Activated CD8-positive, alpha-beta memory T cell treated with anti-CD3 and anti-CD28 coated beads, Interleukin-2, amount 50 U/mL, for 4 hours (primary cell): ENCODE data around the gene BCAT1.
"Not testable (repeated sequence)": the region's sequence is repeated elsewhere in the genome, so short reads cannot be mapped to it uniquely, and the experiment has no call there.

Source experiments
- DNase-seq: peaks from one replicate; pipeline ENCODE4 v3.0.0-alpha.2; 2020

Gene BCAT1

GRCh38 chr12:24896171-24896570 lies 52.7 kb downstream of the BCAT1 start:
- no peak for DNase-seq

DNA sequence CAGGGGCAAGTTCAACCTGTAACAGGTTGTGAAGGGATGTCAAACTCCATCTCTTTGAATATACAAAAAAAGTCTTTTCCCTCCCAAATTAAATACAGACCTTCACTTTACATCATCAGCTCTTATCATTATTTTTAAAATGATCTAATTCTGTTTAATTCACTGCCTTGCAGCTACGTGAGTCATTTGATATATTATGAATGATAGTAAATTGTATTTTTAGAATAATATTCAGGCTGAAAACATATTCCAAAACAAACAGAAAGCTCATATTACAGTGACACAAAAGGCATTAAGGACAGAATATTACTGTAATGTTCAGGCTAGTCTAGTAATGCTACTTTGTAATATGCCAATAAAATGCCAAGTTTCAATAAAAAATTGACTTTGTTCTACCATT lies 53.3 kb downstream of the BCAT1 start:
- no peak for DNase-seq

- no peak for DNase-seq
Observed at GRCh38 chr12:24894879-24895278, 54.0 kb downstream of the BCAT1 start.

GRCh38 chr12:24890048-24890803 lies 58.7 kb downstream of the BCAT1 start:
- DNase-seq = no peak

DNA sequence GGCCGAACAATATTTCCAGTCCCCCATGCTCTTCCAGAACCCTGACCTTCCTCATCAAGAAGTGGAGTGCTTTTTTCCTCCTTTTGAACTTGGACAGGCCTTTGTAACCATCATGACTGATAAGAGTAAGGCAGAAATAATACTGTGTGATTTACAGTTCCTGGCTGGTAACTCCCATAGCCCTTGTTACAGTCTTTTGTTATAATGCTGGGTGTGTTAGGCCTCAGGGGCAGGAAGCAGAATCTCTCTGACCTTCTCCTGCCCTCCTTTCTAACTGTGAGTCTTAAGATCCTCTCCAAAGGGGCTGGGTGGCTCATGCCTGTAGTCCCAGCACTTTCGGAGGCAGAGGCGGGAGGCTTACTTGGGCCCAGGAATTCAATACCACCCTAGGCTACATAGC lies 59.5 kb downstream of the BCAT1 start:
- DNase-seq = no peak

- DNase-seq = no peak
Observed at GRCh38 chr12:24888813-24889212, 60.1 kb downstream of the BCAT1 start.

- no peak for DNase-seq
Observed at GRCh38 chr12:24884911-24885310, 64.0 kb downstream of the BCAT1 start.

GRCh38 chr12:24881724-24882371 lies 67.1 kb downstream of the BCAT1 start:
- DNase-seq = no peak

- no peak for DNase-seq
Observed at GRCh38 chr12:24881227-24881626, 67.7 kb downstream of the BCAT1 start.

- DNase-seq = no peak
Observed at GRCh38 chr12:24880732-24881131, 68.2 kb downstream of the BCAT1 start.

GRCh38 chr12:24879644-24880043 lies 69.3 kb downstream of the BCAT1 start:
- DNase-seq = no peak

DNA sequence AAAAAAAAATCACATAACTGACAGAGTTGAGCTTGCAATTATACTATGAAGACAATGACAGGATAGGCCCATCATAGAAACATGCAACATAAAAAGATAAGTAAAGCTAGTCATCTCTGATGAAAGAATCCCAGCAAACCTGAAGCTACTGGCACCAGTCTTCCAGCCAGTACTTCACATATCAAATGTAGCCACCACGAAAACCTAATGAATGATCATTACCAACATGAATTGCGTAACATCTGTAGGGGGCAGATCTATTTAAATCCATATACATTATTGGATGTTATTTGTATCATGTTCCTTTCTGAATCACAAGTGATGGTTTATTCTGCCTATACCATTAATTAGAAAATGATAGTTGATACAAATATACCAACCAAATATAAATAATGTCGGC lies 73.9 kb downstream of the BCAT1 start:
- no peak for DNase-seq

DNA sequence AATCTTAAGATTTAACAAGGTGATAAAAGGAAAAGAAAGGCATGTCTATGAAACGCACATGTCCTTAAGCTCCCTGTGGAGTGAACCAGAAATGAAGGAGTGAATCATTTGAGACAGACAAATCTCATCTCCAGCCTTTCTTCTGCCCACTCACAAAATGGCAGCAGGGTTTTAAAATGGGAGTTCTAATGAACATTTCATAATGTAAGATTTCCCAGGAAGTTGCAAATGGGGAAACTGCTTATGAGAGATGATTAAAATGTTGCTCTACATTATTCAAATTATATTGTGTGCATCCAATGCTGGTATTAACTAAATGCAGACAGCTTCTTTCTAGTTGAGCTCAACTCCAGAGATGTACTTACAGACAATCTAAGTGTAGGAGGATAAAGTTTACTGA lies 76.7 kb downstream of the BCAT1 start:
- no peak for DNase-seq

DNA sequence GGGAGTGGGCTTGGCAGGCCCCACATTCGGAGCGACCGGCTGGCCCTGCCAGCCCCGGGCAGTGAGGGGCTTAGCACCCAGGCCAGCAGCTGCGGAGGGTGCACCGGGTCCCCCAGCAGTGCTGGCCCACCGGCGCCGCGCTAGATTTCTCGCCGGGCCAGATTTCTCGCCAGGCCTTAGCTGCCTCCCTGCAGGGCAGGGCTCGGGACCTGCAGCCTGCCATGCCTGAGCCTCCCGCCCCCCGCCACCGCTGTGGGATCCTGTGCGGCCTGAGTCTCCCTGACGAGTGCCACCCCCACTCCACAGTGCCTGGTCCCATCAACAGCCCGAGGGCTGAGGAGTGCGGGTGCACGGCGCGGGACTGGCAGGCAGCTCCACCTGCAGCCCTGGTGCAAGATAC lies 82.8 kb downstream of the BCAT1 start:
- DNase-seq = not testable (repeated sequence)

GRCh38 chr12:24864796-24865125 lies 84.1 kb downstream of the BCAT1 start:
- no peak for DNase-seq

DNA sequence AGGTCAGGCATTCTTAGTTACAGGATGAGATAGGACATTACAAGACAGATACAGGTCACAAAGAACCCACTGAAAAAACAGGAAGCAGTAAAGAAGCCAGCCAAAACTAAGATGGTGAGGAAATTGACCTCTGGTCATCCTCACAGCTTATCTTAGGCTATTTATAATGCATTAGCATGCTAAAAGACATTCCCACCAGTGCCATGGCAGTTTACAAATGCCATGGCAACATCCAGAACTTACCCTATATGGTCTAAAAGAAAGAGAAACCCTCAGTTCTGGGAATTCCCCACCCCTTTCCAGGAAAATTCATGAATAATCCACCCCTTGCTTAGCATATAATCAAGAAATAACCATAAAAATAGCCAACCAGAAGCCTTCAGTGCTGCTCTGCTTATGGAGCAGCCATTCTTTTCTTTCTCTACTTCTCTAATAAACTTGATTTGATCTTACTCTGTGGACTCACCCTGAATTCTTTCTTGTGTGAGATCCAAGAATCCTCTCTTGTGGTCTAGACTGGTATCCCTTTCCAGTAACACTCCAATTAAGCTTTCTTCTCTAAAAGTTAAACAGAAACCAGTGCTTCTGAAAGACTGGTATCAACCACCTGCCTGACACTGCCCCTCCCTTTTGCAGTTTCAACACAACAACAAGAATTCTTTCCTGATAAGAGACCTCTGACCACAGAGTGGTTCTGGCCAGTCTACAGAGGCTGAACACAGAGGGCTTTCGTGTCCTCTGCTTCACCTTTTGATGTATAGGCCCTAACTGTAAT lies 86.9 kb downstream of the BCAT1 start:
- no peak for DNase-seq

GRCh38 chr12:24860546-24860945 lies 88.4 kb downstream of the BCAT1 start:
- no peak for DNase-seq

DNA sequence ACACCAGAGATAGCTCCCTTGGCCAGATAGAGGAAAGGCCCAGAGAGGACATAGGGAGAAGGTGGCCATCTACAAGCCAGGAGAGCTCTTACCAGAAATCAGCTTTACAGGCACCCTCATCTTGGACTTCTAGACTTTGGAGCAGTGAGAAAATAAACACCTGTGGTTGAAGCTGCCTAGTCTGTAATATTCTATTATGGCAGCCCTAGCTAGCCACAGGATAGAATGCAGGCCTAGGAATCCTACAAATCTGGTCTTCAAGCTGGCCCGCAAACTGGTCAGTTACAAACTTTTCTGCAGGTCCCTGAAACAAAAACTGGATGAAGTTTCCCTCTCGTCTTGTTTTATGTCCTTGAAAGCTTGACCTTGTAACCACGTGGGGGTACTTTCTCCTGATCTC lies 92.4 kb downstream of the BCAT1 start:
- no peak for DNase-seq

DNA sequence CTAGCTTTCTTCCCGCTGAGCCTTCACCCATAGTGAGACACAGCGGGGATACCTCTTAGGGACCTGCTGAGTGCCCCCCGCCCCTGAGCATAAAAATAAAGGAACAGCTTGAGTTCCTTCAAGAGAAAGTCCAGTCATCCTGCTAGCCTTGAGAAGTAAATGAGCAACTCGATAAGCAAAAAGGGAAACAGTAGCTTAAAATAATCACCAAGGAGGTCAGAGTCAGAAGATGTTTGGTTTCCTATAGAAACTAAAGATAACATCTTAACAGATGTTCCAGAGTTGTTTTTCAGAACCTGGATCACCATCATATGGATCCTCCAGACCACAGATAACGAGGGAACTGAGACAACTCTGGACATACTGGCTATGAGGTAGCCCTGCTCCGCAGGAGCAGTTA lies 94.0 kb downstream of the BCAT1 start:
- DNase-seq = no peak

DNA sequence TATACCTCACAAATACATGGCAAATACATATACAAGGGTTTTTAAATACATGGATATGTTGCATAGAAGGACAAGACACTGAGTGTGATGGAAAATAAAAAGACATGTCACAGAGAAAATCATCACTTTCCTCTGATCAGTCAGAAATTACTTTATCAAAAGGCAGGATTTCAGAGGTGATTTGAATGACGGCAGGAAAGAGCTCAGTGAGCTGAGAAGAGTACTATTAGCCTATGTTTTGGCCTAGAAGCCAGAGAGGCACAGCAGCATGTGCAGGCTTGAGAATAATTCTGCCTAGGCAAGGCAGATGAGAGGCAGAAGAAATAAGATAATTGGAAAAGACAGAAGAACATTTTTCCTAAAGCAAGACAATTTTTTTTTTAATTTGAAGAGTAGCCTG lies 94.9 kb downstream of the BCAT1 start:
- DNase-seq = no peak

- DNase-seq = no peak
Observed at GRCh38 chr12:24853588-24853987, 95.3 kb downstream of the BCAT1 start.

DNA sequence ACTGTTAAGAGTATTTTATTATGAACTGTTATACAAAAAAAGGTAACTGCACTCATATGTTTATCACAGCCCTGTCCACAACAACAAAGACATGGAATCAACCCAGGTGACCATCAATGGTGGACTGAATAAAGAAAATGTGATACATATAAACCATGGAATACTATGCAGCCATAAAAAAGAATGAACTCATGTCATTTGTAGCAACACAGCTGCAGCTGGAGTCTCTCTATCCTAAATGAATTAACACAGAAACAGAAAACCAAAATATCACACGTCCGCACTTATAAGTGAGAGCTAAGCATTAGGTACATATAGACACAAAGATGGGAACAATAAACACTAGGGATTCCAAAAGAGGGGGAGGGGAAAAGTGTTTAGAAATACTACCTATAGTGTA lies 95.8 kb downstream of the BCAT1 start:
- no peak for DNase-seq

GRCh38 chr12:24852420-24852819 lies 96.5 kb downstream of the BCAT1 start:
- DNase-seq = no peak

DNA sequence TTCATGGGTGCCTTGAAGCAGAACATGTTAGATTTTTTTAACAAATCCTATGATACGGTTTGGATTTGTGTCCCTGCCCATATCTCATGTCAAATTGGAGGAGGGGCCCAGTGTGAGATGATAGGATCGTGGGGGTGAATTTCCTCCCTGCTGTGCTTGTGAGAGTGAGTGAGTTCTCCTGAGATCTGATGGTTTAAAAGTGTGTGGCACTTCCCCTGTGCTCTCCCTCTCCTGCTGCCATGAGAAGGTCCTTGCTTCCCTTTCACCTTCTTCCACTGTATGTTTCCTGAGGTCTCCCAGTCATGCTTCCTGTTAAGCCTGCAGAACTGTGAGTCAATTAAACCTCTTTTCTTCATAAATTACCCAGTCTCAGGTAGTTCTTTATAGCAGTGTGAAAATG lies 97.0 kb downstream of the BCAT1 start:
- not testable (repeated sequence) for DNase-seq
